Superior temporal gyrus (tissue), 1 donor: ENCODE measurements around the gene REXO5.

ENCODE experiments used
- DNase-seq: peaks from one replicate; pipeline ENCODE4 v3.0.0-alpha.2; 2016; ENCODE audit errors: extremely low spot score

REXO5 gene

DNA sequence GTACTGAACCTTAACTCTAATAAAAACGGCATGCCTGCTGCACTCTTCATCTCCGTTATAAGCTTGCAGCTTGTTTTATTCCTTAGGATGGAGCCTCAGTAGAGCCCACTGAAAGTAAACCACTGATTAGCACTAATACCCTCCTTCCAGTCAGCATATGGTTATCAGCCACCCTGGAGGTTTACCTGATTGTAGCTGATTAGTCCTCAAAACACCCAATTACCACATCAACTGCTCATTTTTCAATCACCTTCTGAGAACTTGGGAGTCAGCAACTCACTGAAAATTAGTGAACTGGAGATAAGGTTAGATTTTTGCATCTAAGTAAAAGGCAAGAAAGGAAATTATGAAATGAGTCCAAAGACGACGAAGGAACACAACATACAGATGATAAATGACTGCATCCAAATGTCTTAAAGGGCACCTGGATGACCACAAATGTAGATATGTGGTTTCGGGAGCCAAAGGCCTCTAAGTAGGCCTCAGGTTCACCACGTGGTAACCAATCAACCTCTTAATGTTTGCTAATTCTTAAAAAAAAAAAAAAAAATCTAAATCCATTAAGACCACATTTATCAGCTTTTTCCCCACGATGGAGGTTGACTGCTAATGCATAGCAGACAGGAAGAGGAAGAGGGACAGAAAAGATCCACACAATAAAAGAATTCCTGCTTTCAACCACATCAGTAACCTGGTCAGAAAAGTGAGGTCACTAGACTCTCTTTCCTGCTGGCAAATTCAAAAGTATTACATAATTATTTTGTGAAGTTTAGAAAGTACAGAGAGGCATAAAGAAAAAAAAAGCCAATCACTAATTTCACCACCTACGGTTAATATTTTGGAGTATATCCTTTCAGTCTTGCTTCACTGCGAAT is 65.9 kb downstream of the REXO5 start:
- no peak for DNase-seq

DNA sequence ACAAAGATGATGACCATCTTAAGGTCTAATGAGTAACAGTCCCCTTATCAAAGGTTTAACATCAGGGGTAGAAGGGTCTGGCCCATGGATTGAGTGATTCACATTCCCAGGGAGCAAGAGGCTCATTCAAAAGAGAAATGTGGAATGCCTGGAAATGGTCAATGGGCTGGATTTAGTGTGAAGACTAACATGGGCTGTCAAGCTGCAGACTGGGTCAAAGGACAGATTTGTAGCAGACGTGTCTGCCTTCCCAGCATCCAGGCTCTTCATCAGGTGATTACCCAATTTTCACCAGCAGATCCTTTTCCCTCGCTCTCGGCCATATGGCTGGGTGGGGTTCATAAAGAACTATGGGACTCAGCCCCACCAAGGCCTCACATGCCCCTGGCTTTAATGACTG is 67.0 kb downstream of the REXO5 start:
- DNase-seq: no peak

- DNase-seq: no peak
These were observed 67.8 kb downstream of the REXO5 start for GRCh38 chr16:20874088-20874581.

DNA sequence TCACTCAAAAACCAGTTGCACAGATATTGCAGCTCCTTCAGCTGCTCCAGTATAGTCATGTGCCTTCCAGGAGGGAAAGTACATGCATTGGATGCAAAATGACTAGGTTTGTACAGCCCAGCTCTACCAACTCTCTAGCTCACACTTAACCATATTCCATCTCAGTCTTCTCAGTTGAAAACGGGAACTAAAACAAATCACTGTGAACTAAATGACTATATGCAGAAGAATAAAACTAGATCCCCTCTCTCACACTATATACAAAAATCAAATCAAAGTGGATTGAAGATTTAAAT is 69.0 kb downstream of the REXO5 start:
- no peak for DNase-seq

- no peak for DNase-seq
These were observed 72.4 kb downstream of the REXO5 start for GRCh38 chr16:20878682-20879147.

- DNase-seq: no peak
These were observed 73.1 kb downstream of the REXO5 start for GRCh38 chr16:20879175-20880040.

- no peak for DNase-seq
These were observed 74.7 kb downstream of the REXO5 start for GRCh38 chr16:20880867-20881502.

- no peak for DNase-seq
These were observed 75.2 kb downstream of the REXO5 start for GRCh38 chr16:20881503-20881878.

- no peak for DNase-seq
These were observed 77.4 kb downstream of the REXO5 start for GRCh38 chr16:20883554-20884239.

- no peak for DNase-seq
These were observed 77.9 kb downstream of the REXO5 start for GRCh38 chr16:20884240-20884556.

- no peak for DNase-seq
These were observed 80.0 kb downstream of the REXO5 start for GRCh38 chr16:20886320-20886719.

DNA sequence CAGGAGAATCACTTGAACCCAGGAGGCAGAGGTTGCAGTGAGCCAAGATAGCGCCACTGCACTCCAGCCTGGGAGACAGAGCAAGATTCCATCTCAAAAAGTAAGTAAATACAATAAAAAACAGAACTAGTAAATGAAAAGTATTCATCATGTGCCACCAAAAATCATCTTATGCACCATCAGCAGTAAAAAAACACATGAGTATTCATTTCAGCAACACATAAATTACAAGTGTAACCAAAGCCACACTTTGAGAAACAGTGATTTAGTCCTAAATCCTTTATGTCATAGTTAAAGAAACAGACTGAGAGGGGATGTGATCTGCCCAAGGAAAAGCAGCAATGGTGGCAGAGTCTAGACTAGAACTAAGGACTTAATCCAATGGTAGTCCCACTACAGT is 80.9 kb downstream of the REXO5 start:
- no peak for DNase-seq

GRCh38 chr16:20889625-20890275 is 83.4 kb downstream of the REXO5 start:
- no peak for DNase-seq

- no peak for DNase-seq
These were observed 88.1 kb downstream of the REXO5 start for GRCh38 chr16:20894388-20894787.

GRCh38 chr16:20897253-20897897 is 91.0 kb downstream of the REXO5 start:
- DNase-seq: no peak

DNA sequence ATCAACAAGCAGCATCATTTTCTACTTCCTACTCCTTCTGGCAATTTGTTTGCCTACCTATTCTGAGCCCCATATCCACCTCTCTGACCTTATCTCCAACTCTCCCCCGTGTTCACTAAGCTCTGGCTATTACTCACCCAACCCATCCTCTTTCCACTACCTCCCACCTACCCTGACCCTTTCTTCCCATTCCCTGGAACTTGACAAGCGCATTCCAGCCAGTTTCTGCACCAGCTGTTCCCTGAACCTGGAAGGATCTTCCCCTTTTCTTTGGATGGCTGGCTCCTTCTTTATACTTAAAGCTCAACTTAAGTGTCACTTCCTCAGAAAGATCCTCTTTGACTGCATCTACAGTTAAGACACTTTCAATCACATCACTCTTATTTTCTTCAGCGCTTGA is 91.6 kb downstream of the REXO5 start:
- no peak for DNase-seq

- peak; percentile 40 for DNase-seq
These were observed 92.7 kb downstream of the REXO5 start for GRCh38 chr16:20899071-20899470.
